Measurements from ENCODE around the gene STK32B.
"Not testable (repeated sequence)": the region's sequence is repeated elsewhere in the genome, so short reads cannot be mapped to it uniquely, and the experiment has no call there.

STK32B gene

GRCh38 chr4:5209862-5210261 is 158.6 kb downstream of the STK32B start:
- no peak for DNase-seq (ENCODE audit: low read depth)

GRCh38 chr4:5211282-5211839 is 160.1 kb downstream of the STK32B start:
- no peak for DNase-seq (ENCODE audit: low read depth)

- no peak for DNase-seq (ENCODE audit: low read depth)
These were observed 161.2 kb downstream of the STK32B start for GRCh38 chr4:5212255-5213013.

GRCh38 chr4:5213087-5213595 is 161.9 kb downstream of the STK32B start:
- DNase-seq (ENCODE audit: low read depth): no peak

- no peak for DNase-seq (ENCODE audit: low read depth)
These were observed 164.0 kb downstream of the STK32B start for GRCh38 chr4:5215321-5215720.

- DNase-seq (ENCODE audit: low read depth): no peak
These were observed 166.1 kb downstream of the STK32B start for GRCh38 chr4:5217421-5217820.

- no peak for DNase-seq (ENCODE audit: low read depth)
These were observed 167.2 kb downstream of the STK32B start for GRCh38 chr4:5218376-5219069.

GRCh38 chr4:5220028-5220427 is 168.7 kb downstream of the STK32B start:
- DNase-seq (ENCODE audit: low read depth): no peak

- DNase-seq (ENCODE audit: low read depth): no peak
These were observed 170.8 kb downstream of the STK32B start for GRCh38 chr4:5222047-5222446.

GRCh38 chr4:5222951-5223350 is 171.7 kb downstream of the STK32B start:
- DNase-seq (ENCODE audit: low read depth): no peak

GRCh38 chr4:5224340-5224739 is 173.1 kb downstream of the STK32B start:
- no peak for DNase-seq (ENCODE audit: low read depth)

- no peak for DNase-seq (ENCODE audit: low read depth)
These were observed 181.3 kb downstream of the STK32B start for GRCh38 chr4:5232549-5232948.

- no peak for DNase-seq (ENCODE audit: low read depth)
These were observed 185.9 kb downstream of the STK32B start for GRCh38 chr4:5237086-5237660.

GRCh38 chr4:5238173-5238572 is 186.9 kb downstream of the STK32B start:
- DNase-seq (ENCODE audit: low read depth): no peak

- DNase-seq (ENCODE audit: low read depth): not testable (repeated sequence)
These were observed 195.8 kb downstream of the STK32B start for GRCh38 chr4:5247061-5247460.

- DNase-seq (ENCODE audit: low read depth): no peak
These were observed 196.5 kb downstream of the STK32B start for GRCh38 chr4:5247735-5248134.

GRCh38 chr4:5249727-5250126 is 198.4 kb downstream of the STK32B start:
- no peak for DNase-seq (ENCODE audit: low read depth)

- not testable (repeated sequence) for DNase-seq (ENCODE audit: low read depth)
These were observed 199.3 kb downstream of the STK32B start for GRCh38 chr4:5250536-5250935.

GRCh38 chr4:5256421-5256820 is 205.1 kb downstream of the STK32B start:
- DNase-seq (ENCODE audit: low read depth): no peak

GRCh38 chr4:5257086-5257485 is 205.8 kb downstream of the STK32B start:
- DNase-seq (ENCODE audit: low read depth): no peak

- no peak for DNase-seq (ENCODE audit: low read depth)
These were observed 208.2 kb downstream of the STK32B start for GRCh38 chr4:5259471-5259870.

GRCh38 chr4:5260121-5260520 is 208.8 kb downstream of the STK32B start:
- DNase-seq (ENCODE audit: low read depth): no peak

- no peak for DNase-seq (ENCODE audit: low read depth)
These were observed 210.6 kb downstream of the STK32B start for GRCh38 chr4:5261866-5262265.

Measured in stimulated activated CD4-positive, alpha-beta T cell treated with anti-CD3 and anti-CD28 coated beads, Interleukin-2, amount 100 ng/mL, for 4 hours (primary cell).